Measurements from ENCODE around the gene KRTAP5-2. TPM values are rescaled to one million over a fixed set of nuclear protein-coding genes. Genes with fewer than 3 reads are reported as not detected.

The KRTAP5-2 gene
- total RNA-seq, 1 donor from 2014 or later: not detected

GRCh38 chr11:1563149-1563638 lies 34.9 kb downstream of the KRTAP5-2 start:
- Histone ChIP-seq H3K27me3 (ENCODE audit: control insufficient read depth, insufficient read depth, low read length) (no peaks in the 10 kb centered on the region), H3K4me3 (ENCODE audit: low read depth, low read length) (no peak overlapping the region), H3K36me3 (ENCODE audit: control insufficient read depth, insufficient read depth, low read length) (peaks cover 1% of the 10 kb centered on the region)
- TF ChIP-seq CTCF (IDR thresholded peaks at IDR 0.05; ENCODE audit: insufficient read depth, low read length, poor library complexity, severe bottlenecking): no peak
- DNase-seq (ENCODE audit: low read depth): no peak

DNA sequence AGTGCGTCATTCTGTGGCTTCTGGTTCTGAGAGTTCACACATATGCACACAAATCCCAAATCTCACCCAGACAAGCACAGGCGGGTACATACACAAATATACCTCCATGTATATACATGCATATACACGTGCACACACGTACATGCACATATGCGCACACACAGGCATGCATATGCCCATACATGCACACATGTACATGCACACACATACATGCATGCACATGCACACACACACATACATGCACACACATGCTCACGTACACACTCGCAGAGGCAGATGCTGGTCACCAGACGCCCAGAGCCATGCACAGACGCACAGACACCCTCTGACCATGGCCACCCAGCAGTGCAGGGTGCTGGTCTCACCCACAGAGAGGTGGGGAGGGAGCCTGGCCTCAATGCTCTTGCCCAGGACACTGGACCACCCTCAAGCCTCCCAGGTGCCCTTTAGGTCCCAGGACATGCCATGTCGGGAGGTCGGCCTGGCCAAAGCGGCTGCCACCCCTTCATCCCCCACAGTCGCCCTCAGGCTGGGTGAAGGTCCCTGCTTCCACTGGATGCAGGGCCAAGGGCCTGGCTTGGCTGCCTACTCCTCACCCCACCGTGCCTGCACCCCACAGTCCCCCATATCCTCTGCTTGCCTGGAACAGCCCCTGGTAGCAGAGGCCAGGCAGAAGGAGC lies 35.5 kb downstream of the KRTAP5-2 start:
- Histone ChIP-seq H3K4me3 (ENCODE audit: low read depth, low read length) (no peak overlapping the region), H3K36me3 (ENCODE audit: control insufficient read depth, insufficient read depth, low read length) (peaks cover 1% of the 10 kb centered on the region)

GRCh38 chr11:1561955-1562354 lies 36.1 kb downstream of the KRTAP5-2 start:
- H3K36me3 ChIP-seq (ENCODE audit: control insufficient read depth, insufficient read depth, low read length): peaks cover 1% of the 10 kb centered on the region

More for the DNA sequence above, 35.5 kb downstream of the KRTAP5-2 start:
- no peak for TF ChIP-seq CTCF (IDR thresholded peaks at IDR 0.05; ENCODE audit: insufficient read depth, low read length, poor library complexity, severe bottlenecking)
- H3K27me3 ChIP-seq (ENCODE audit: control insufficient read depth, insufficient read depth, low read length): no peaks in the 10 kb centered on the region
- DNase-seq (ENCODE audit: low read depth): no peak

GRCh38 chr11:1561266-1561665 lies 36.8 kb downstream of the KRTAP5-2 start:
- no peaks in the 10 kb centered on the region for H3K27me3 ChIP-seq (ENCODE audit: control insufficient read depth, insufficient read depth, low read length)
- no peak for DNase-seq (ENCODE audit: low read depth)
- H3K4me3 ChIP-seq (ENCODE audit: low read depth, low read length): no peak overlapping the region
- H3K36me3 ChIP-seq (ENCODE audit: control insufficient read depth, insufficient read depth, low read length): peaks cover 1% of the 10 kb centered on the region
- TF ChIP-seq CTCF (IDR thresholded peaks at IDR 0.05; ENCODE audit: insufficient read depth, low read length, poor library complexity, severe bottlenecking): no peak

More at GRCh38 chr11:1561955-1562354, 36.1 kb downstream of the KRTAP5-2 start:
- DNase-seq (ENCODE audit: low read depth): no peak
- Histone ChIP-seq H3K4me3 (ENCODE audit: low read depth, low read length) (no peak overlapping the region), H3K27me3 (ENCODE audit: control insufficient read depth, insufficient read depth, low read length) (no peaks in the 10 kb centered on the region)
- TF ChIP-seq CTCF (IDR thresholded peaks at IDR 0.05; ENCODE audit: insufficient read depth, low read length, poor library complexity, severe bottlenecking): no peak

DNA sequence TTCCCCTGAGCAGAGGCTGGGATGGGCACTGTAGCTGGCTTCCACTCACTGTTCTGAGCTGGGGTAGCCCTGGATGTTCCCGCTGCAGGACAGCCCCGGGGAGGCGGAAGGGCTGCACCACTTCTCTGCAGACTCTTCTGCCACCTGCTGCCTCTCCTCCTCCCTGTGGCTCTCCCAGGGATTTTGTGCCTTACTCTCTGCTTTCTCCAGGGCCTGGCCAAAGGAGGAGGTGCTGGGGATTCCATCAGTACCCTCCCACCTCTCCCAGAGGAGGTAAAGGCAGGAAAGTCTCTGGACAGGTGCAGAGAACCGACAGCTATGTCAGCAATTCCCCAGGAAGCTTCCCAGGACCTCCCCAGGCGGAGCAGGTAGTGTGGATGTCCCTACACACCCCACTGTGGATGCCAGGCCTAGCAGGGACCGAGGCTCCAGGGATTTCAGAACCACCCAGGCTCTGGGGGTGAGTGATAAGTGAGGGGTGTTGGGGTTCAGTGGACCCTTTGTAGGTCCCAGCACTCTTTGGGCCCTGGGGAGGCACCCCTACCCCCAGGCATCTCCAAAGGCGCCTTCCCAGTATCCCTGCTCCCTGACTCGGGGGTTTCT lies 37.3 kb downstream of the KRTAP5-2 start:
- Histone ChIP-seq H3K27me3 (ENCODE audit: control insufficient read depth, insufficient read depth, low read length) (no peaks in the 10 kb centered on the region), H3K4me3 (ENCODE audit: low read depth, low read length) (no peak overlapping the region), H3K36me3 (ENCODE audit: control insufficient read depth, insufficient read depth, low read length) (peaks cover 1% of the 10 kb centered on the region)
- no peak for DNase-seq (ENCODE audit: low read depth)
- TF ChIP-seq CTCF (IDR thresholded peaks at IDR 0.05; ENCODE audit: insufficient read depth, low read length, poor library complexity, severe bottlenecking): no peak

Data from kidney epithelial cell (primary cell).